Activated CD4-positive, alpha-beta T cell treated with anti-CD3 and anti-CD28 coated beads, Interleukin-2, Interleukin-4, amounts not matched to agents 100 ng/mL and 50 ng/mL, durations not matched to agents 16 hours and 8 hours (primary cell): Measurements from ENCODE around the gene ARF3.
A peak's percentile ranks its signal among the peaks of the same experiment; 100 is the strongest.

ENCODE experiments used
- DNase-seq: peaks from one replicate; pipeline ENCODE4 v3.0.0-alpha.2; 2020; ENCODE audit warnings: low spot score

Gene ARF3

DNA sequence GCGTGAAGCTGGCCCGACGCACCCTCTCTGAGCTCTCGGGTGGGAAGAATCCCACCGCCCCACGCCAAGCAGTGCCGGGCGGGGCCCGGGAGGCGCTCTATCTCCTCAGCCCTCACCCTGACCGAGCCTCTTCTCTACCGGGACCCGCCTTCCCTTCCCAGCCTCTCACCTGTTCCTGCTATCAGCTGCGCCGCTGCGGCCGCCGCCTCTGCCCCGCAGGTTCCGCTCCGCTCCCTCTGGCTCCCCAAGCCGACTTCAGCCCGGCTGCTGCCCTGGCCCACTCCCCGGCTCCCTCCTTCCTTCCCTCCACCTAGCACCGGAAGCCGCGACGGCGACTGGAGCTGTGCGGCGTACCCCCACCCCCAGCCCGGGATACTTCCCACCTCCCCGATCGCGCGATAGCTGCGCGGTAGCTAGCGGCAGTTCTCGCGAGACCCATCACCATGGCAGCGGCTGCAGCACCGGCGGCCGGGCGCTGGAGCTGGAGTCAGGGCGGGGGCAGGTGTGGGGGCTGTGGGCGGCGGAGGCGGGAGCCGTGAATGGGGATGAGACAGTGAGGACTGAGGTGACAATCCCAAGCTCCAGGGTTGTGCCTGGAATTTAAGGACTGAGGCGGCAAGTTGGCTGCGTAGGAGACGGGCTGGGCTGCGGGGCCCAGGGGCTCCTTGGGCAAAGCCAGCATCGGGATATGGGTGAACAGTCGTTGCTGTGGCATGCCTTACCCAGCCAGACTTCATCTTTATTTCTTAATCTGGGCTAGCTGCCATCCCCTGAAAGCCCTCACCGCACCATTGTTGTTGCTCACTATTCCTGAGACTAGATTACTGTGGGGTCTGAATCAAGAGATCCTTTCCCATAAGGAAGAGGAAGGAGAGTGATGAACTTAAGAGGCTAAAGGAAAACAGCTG, at the start of gene ARF3:
Gene ARF3, minus strand, starts transcription at position 347 of the 908 bp plus-strand sequence. CDS start 16,392 bp downstream, outside the sequence.
- peak; percentile 95 for DNase-seq

DNA sequence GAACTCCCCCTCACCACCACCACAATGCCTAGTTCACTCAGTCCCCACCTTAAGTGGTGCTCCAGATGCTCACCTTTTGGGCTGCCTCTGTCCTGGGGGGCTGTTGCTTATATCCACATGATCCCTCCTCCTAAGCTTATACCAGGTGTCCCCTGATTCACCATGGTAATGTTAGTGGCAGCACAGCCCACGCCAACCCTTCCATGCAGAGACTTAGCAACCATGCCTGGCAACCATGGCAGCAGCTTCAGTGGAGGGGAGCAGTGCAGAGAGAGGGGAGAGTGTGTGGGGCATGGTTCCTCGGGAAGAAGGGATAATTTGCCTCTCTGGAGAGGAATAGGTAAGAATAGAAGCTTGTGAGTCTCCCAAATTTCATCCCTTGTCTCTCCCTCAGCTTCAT, 43.1 kb upstream of the ARF3 start:
- no peak for DNase-seq

DNA sequence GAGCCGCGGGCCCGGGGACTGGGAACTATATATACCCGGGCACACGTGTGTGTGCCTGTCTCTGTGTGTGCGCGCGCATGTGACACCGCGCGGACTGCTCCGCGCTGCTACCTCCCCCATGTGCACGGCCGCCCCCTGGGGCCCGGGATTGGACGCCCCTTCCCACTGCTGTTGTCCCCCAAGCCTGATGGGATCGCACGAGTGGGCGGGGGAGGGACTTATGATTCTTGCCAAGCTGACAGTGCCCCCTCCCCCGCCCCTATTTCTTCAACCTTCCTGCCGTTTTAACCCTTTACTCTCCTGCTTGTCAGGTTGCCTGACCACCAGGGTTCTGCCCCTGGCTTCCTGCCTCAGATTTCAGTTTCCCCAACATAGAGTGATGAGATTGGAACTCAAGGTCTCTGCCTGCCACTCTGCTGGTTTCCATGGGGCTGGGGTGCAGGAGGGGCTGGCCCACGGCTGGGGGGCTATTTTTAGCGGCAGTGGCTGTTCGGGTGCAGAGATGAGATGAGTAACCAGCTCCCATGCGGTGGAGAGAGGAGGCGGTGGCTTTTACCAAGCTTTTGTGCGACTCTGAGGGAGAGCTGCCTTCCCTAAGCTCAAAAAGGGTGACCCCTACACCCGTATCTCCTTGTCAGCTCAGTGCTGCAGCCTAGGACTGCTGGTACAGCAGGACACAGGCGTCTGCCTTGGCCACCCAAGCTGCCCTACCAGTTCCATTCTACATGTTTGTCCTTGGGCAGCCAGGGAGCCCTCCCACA, 42.3 kb upstream of the ARF3 start, which contains the start of gene DDN:
Gene DDN, minus strand, starts transcription at position 5 of the 761 bp plus-strand sequence. CDS start 88 bp downstream, outside the sequence.
- no peak for DNase-seq

DNA sequence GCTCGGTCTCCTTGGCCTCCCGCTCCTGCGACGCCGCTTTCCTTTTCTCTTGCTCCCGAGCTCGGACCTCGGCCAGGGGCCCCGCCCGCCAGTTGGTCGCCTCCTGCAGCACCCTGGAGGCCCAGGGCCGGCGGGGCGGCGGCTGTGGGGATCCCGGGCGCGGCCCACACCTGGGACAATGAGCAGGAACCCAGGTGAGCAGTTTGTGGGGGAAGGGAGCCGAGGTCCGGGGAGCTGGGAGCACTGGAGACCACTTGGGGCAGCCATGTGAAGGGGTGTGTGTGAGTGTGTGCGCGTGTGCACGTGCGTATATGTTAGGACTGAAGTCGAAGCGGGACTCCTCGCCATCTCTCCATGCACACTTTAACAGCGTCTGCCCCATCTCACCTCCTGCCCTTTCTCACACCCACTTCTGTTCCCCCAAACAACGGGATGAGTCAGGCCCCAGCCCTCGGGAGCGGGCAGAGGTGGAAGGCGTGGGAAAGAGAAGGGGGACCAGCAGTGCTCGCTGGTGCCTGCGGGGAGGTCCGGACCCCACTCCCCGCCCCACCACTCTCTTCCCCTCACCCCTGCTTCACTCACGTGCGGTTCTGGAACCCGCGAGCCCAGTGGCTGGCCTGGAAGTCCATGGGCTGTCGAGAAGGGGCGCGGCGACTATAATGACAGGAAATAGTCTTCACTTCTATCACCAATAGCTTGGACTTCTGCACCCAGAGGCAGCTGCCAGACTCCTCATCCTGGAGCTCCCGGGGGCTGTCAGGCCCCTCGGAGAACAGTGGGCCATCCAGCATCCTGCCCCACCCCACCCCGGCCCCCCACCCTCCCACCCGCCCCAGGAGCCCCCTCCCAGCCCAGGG, 41.4 kb upstream of the ARF3 start:
- DNase-seq = no peak

DNA sequence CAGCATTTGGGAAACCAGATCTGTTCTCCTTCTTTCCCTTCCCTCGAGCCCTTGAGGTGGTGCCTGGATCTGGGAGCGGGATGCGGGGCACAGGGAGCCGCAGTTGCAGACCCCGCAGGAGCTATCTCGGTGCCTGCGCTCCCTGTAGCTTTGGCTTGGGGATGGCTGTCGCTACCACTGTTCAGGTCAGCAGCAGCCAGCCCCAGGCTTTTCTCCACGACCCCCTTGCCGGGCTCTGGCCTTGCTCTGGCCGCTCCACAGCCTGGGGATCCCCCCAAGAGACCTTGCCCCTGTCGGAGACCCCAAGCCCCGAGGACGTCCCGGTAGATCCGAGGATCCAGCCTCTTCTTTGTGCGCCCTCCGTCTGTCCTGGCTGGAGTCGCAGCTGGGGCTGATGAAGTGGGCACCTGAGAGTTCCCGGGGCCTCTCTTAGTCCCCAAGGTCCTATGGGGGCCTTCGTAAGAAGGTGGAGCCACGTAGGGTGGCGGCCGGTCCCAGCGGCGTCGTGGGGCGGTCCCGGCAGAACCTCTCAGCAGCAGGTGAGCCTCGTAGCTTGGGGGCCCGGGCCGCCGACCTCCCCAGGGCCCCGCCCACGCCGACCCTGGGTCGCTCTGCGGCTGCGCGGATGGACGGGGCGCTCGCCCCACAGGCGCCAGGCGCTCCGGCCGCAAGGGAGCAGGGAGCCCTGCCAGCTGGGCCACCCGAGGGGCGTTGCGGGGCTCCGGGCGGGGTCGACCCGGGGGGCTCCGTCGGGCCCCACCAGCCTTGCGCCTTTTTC, 40.6 kb upstream of the ARF3 start:
- DNase-seq = no peak

DNA sequence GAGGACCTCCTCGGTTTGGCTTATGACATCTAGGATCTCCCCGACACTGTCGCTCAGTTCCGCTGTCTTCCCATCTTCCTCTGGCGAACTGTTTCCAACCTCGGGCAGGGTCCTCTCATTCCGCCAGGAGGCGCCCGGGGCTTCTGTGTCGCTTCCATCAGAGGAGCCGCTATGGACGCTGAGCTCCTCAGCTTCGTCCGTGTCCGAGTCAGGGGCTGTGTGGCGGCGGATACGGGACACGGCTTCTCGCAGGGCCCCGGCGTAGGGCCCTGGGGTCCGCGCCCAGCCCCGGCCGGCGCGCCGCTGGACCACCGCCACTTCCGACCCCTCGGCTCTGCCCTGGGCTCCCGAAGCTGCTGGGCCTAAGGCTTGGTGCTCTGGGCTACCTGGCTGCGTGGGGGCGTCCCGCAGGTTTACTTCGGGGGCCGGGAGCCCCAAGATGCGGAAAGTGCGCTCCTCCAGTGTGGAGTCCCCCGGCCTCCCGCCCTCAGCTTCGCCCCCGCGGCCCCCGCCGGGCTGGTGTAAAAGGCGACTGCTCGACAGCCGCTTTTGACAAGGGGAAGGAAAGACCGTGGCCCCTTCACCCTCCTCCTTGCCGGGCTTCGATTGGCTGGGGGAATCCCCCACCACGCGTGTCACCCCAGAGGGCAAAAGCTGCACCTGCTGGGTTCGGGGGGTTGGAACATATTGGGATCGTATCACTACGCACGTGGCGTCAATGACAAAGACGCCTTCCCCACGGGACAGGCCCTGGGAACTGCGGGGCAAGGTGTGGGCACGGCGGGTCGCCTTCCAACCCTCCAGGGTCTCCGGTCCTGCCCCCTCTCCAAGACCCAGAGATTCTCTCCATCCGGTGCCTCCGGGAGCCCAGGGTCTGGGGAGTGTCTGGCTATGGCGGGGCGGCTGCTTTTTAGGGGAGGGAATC, 39.8 kb upstream of the ARF3 start:
- peak; percentile 51 for DNase-seq

DNA sequence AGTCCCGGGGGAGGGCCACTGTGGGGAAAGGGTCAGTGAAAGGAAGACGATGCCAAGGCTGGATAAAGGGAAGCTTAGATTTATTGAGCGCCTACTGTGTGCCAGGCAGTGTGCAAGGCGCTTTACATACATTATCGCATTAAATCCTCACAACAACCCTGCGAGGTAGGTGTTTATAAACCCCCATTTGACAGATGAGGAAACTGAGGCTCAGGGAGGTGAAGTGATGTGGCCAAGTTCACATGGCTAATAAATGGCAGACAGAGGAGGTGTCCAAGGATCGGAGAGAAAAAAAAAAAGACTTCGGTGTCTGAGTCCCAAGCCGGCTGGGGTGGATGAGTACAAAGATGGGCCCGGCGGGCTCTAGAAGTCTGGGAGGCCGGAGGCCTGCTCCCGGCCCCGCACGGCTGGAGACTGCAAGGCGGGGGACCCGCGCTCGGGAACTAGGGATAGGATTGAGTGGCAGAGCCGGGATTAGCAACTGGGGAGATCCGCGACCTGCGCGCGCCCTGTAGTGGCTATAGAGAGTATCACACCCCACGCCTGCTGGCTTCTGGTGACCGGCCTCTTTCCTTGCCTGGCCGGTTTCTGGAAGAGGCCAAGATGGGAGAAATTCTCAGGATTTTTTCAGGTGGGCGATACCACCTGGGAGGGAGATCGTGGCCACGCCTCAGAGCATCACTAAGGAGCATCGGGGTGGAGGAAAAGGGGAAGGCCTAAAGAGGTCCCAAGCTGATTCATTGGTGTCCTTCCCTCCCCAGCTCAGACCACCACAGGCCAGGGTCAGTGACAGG, 38.0 kb upstream of the ARF3 start:
- DNase-seq = peak; percentile 59

DNA sequence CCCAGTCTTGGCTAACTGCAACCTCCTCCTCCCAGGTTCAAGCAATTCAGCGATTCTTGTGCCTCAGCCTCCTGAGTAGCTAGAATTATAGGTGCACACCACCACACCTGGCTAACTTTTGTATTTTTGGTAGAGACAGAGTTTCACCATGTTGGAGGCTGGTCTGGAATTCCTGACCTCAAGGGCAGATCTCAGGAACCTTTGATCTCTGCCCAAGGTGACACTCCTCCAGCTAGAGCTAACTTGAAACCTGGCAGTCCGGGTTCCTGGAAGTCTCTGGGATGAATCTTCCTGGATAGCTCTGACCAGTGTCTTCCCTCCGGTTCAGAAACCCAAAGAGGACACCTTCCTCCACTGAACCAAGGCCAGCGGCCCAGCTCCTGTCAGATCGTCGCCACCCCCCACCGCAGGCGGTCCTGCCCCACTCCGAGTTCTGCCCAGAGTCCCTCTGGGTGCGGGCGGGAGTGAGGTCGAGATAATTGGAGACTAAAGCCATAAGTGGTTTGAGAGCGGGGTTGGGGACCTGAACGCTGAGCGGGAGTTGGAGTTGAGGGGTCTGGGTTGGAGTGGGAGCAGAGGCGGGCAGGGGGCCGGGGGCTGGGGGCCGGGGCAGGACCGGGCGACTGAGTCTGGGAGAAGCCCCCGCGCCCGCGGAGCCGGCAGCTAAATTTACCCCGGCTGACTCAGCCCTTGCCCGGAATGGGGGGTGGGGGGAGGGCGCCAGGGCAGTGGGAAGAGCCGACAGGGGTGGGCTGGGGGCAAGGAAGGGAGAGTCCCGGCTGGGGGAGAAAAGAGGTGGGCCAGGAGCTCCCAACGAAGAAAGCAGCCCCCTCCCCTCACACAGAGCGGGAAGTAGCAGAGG, 37.2 kb upstream of the ARF3 start:
- no peak for DNase-seq

DNA sequence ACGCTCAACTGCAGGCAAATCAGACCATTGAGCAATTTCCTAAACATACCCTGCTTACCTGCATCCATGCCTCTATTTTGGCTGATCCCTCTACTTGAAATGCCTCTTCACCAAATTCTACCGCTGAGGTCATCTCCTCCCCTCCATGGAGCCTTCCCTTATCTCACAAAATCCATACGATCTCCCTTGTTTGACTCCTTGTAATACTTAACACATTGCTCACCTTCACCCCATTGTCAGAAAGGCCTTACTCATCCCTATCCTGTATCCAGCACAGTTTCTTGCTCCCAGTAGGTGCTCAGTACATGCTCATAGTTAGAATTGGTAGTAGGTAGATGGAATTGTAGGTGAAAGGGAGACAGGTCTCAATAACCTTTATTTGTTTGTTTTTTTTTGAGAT, 36.5 kb upstream of the ARF3 start:
- no peak for DNase-seq

DNA sequence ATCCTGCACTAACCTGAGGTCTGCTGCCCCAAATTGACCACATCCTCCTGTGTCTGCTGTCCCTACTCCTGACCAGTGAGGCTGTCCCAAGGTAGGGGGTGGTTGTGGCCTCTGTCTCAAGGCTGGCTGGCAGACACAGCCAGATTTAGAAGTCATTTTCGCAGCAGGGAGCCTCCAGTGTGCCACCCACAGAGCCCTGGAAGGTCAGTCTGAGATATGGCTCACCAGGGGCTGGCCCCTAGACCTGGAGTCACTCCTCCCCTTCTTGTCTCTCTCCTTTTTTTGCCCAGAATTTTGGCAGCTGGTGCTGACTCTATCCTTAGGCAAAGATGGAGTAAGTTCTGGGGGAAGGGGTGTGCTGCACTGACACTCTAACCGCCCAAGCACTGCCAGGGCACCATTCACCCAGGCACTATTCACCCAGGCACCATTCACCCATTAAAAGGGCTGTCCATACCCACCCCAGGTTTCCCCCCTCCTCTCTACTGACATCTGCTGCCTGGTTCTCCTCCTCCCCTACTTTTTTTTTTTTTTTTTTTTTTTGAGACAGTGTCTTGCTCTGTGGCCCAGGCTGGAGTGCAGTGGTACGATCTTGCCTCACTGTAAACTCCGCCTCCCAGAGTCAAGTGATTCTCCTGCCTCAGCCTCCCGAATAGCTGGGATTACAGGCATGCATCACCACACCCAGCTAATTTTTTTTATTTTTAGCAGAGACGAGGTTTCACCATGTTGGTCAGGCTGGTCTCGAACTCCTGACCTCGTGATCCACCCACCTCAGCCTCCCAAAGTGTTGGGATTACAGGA, 34.2 kb upstream of the ARF3 start:
- DNase-seq = no peak

DNA sequence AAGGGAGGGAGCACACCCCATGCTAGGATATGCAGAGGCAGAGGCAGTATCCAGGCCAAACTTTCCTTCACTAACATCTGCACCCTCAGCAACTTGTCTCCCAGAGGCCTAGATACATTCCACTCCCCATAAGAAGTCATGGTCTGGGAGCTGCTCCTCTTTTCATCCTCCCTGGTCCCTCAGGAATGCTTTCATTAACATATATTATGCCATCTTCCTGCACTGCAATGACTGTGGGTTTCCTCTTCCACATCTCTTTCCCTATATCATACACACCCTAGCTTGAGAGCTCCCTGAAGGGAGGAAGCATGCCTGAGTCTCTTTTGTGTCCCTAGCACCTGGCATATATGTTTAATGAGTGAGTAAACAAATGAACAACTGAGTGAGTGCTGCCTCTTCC, 33.3 kb upstream of the ARF3 start:
- DNase-seq = no peak

DNA sequence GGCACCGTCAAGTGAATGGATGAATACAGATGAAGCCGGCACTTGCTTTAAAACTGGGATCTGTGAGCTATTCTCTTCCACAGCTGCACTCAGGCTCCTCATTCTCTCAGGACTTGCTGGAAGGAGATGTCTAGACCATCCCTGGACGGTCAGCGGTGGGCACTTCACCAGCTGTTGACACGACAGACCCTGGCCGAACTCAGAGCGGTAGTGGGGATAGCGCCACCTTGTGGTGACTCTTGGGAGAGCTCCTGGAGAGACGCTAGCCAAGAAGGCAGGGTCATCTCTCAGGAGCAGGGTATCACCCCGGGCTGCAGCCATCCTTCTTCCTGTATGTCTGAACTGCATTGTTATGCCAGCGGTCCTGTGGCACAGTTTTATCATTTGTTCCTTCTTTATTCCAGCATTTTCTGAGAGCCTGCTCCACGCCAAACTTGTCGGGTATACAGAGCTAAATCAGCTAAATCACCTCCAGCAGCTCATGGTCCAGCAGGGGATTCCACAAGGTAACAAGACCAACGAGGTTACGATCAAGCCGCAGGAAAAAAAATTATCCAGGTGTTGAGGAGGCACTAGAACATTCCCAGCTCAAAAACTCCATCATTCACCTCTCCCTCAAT, 30.9 kb upstream of the ARF3 start:
- DNase-seq = peak; percentile 71

DNA sequence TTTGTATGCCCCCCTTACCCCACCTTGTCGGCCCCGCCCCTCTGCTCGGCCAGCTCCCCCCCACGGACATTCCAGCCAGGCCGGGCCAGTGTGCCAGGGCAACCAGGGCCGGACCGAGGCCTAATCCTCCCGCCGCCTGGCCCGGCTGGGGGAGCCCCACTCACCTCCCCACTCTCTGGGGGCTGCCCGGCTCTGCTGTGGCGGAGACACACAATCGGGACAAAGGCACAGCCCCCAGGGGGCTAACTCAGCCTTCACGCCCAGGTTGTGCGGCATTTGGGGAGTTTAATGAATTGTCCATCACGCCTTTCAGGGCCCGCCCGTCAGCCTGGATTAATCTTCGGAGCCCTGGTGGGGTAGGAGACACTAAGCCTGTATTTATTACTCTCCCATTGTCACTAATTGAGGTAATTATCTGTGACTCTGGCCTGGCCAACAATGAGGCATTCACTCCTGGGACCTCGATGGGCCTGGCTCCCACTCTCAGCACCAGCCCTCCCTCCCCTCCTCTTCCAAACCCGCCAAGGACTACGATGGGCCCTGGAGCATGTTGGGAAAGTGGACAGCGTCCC, 29.5 kb upstream of the ARF3 start:
- no peak for DNase-seq

DNA sequence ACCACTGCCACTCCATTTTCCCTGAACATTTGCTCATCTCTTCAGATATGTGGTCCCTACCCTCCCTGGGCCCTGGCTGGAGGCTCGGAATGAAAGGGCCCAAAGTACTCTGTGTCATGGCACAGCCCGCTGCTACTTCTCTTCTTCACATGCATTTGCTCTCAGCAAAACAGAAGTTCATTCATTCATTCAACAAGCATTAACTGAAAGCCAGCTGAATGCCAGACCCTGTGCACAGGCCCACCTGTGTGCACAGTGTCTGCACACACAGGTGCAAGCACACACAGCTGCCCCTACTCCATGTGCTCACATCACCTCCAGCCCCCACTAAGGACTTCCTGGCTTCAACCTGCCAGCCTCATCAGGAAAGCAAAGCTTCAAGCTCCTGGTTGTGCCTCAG, 28.6 kb upstream of the ARF3 start:
- no peak for DNase-seq

DNA sequence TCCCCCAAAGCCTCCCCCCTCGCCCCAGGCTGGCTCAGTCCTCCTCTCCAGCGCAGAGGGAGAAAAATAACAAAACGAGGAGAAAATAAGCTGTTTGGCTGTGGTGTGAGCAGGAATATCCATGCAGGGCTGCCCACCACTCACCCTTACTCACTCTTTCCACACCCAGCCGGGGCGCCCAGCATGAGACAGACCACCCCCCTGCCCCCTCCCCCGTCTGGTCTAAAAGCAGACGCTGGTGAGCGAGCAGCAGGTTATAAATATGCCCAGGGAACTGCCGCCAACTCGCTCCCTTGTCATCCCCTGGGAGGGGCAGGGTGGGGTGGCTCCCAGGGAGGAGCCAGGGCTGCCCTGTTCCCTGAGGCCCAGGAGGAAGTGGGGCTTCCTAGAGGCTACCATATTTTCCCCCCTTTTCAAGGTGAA, 28.2 kb upstream of the ARF3 start:
- DNase-seq = no peak

DNA sequence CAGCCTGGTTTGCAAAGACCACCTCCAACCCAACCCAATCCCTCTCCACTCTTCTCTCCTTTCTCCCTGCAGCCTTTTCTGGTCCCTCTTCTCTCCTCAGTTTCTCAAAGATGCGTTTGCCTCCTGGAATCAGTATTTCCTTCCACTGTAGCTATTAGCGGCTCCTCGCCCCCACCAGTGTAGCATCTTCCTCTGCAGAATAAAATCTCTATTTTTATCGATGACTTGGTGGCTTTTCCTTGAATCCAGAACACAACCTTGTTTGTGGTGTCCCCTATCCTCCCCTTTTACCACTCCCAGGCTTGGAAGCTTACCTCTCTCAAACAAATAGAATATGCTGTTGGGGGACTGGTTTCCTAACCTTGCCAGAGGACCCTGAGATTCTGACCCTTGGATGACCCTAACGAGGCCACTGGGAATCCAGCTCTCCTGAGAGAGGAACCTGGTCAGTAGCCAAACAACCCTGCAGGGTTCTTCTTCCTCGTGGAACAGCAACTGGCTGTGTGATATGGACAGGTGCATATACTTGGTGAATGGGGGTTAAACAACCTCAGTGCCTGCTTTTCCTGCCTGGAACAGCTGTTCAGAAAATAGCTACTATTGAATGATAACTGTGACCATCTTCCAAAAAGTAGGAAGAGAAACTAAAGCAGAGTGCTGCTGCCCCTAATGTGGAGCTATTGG, 25.3 kb upstream of the ARF3 start:
- no peak for DNase-seq
